Transverse colon (tissue), 4 donors: ENCODE measurements around the gene LENG8.
"Not testable (repeated sequence)": the region's sequence is repeated elsewhere in the genome, so short reads cannot be mapped to it uniquely, and the experiment has no call there.

ENCODE experiments used
- POLR2AphosphoS5 ChIP-seq, 3 donors: sonication (generic); formaldehyde crosslinking; IDR thresholded peaks; one replicate each; pipeline ENCODE4 v1.6.1; 2016; ENCODE audit warnings: antibody characterized with exemption in 3 of 3
- TF ChIP-seq, protein P1 (sequence below), 5 experiments: fragments of 200-600 bp in 3 of 5; fragments of 450-650 bp in 2 of 5; sonication (generic) in 3 of 5; IDR thresholded peaks; 1 replicate in 2 of 5; 2 replicates in 3 of 5; pipeline ENCODE4 v1.5.1; 2016 to 2017; ENCODE audit warnings: antibody characterized with exemption in 5 of 5, inconsistent platforms in 3 of 5, mild to moderate bottlenecking in 2 of 5, moderate library complexity in 1 of 5

DNA sequence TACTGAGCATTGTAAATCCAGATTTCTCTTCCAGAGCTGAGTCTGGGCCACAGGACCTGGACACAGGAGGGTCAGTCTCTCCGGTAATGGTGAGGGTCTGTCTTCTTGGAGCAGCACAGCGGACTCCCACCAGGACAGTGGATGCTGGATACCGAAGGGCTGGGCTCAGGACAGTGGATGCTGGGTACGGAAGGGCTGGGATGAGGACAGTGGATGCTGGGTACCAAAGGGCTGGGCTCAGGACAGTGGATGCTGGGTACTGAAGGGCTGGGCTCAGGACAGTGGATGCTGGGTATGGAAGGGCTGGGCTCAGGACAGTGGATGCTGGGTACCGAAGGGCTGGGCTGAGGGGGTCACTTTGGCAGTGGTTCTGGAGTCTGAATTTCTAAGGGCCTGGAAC lies 44.1 kb downstream of the LENG8 start:
- TF ChIP-seq, protein P1, sequence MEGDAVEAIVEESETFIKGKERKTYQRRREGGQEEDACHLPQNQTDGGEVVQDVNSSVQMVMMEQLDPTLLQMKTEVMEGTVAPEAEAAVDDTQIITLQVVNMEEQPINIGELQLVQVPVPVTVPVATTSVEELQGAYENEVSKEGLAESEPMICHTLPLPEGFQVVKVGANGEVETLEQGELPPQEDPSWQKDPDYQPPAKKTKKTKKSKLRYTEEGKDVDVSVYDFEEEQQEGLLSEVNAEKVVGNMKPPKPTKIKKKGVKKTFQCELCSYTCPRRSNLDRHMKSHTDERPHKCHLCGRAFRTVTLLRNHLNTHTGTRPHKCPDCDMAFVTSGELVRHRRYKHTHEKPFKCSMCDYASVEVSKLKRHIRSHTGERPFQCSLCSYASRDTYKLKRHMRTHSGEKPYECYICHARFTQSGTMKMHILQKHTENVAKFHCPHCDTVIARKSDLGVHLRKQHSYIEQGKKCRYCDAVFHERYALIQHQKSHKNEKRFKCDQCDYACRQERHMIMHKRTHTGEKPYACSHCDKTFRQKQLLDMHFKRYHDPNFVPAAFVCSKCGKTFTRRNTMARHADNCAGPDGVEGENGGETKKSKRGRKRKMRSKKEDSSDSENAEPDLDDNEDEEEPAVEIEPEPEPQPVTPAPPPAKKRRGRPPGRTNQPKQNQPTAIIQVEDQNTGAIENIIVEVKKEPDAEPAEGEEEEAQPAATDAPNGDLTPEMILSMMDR (IDR thresholded peaks at IDR 0.05), result not testable (repeated sequence)
- not testable (repeated sequence) for TF ChIP-seq POLR2AphosphoS5 (IDR thresholded peaks at IDR 0.05)
